GM10266 (cell line): Measurements from ENCODE around the gene EPG5.

Experiments used
- DNase-seq: peaks from one replicate; pipeline ENCODE4 v3.0.0; 2012; ENCODE audit errors: extremely low spot score
- TF ChIP-seq, protein P1 (sequence below): IDR thresholded peaks from 2 replicates; pipeline ENCODE4 v1.5.1; 2012; ENCODE audit warnings: mild to moderate bottlenecking, low read depth; ENCODE audit not compliant: control insufficient read depth, insufficient read depth; ENCODE audit errors: missing control alignments

EPG5 gene

DNA sequence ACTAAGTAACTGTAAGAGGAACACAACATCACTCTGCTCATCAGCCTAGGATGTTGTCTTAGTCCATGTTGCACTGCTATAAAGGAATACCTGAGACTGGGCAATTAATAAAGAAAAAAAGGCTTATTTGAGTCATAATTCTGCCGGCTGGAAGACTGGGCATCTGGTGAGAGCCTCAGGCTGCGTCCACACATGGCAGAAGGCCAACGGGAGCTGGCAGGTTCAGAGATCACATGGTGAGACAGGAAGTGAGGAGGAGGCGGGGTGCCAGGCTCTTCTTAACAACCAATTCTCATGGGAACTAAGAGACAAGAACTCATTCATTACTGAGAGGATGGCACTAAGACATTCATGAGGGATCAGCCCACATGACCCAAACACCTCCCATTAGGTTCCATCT lies 46.8 kb downstream of the EPG5 start:
- TF ChIP-seq, protein P1, sequence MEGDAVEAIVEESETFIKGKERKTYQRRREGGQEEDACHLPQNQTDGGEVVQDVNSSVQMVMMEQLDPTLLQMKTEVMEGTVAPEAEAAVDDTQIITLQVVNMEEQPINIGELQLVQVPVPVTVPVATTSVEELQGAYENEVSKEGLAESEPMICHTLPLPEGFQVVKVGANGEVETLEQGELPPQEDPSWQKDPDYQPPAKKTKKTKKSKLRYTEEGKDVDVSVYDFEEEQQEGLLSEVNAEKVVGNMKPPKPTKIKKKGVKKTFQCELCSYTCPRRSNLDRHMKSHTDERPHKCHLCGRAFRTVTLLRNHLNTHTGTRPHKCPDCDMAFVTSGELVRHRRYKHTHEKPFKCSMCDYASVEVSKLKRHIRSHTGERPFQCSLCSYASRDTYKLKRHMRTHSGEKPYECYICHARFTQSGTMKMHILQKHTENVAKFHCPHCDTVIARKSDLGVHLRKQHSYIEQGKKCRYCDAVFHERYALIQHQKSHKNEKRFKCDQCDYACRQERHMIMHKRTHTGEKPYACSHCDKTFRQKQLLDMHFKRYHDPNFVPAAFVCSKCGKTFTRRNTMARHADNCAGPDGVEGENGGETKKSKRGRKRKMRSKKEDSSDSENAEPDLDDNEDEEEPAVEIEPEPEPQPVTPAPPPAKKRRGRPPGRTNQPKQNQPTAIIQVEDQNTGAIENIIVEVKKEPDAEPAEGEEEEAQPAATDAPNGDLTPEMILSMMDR: no peak
- DNase-seq: no peak

DNA sequence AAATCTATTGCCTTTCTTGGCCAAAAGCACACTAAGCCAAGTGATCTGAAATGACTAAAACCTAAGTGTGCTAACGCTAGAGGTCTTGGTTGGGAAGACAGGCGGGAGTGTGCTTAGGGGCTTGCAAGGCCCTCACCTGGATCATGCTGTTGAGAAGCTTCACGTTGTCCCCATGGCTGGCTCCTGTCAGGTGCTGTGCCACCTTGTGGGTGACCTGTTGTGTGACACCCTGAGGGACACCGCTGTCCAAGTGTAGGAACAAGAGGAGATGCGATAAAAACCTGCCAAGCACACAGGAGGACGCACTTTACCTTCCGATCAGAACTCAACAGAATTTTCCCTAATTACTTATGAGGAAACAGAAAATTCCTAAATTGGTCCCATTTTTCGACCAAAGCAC lies 50.8 kb downstream of the EPG5 start:
- DNase-seq: no peak
- TF ChIP-seq, protein P1: peak; percentile 20

DNA sequence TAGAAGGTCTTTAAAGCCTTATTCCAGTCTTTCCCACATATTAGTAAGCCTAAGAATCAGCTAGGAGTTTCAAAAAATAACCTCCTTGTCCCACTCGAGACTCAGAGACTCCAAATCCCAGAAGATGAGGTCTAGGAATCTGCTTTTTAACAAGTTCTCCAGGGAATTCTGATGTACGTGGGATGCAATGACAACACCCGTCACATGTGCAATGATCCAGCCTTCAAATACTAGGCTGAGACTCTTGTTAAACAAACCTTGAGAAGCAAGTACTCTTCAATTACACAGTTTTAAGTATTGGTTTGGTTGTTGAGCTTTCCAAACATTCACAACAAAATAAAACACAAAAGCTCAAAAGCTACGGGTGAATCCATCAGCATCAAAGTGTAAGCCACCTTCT lies 53.9 kb downstream of the EPG5 start:
- TF ChIP-seq, protein P1: no peak
- no peak for DNase-seq

DNA sequence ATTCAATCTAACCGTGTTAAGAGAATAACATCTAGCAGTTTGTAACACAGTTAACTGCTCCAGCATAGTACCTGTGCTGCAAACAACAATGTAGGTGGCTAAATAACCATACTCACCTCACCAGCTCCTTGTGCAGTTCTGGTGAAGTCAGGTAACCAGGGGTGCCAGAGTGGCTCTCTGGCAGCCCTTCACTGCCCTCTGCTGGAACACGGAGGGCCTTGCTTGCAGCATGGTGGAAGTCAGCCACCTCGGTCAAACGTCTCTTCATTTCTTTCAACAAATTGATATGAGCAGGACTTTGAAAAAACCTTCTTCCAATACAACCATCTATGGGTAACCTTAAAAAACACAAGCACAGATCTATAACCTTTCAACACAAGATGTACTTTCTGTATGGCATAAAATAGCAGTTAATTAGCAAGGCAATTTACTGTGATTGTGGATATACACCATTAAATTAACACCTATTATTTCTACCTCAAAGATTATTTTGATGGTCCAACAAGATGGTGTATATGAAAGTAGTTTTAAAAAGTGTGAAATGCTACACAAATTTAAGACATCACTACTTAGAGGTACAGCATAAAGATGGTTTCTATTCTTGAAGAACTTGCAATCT lies 56.6 kb downstream of the EPG5 start:
- peak; percentile 56 for DNase-seq
- TF ChIP-seq, protein P1: peak; percentile 72

DNA sequence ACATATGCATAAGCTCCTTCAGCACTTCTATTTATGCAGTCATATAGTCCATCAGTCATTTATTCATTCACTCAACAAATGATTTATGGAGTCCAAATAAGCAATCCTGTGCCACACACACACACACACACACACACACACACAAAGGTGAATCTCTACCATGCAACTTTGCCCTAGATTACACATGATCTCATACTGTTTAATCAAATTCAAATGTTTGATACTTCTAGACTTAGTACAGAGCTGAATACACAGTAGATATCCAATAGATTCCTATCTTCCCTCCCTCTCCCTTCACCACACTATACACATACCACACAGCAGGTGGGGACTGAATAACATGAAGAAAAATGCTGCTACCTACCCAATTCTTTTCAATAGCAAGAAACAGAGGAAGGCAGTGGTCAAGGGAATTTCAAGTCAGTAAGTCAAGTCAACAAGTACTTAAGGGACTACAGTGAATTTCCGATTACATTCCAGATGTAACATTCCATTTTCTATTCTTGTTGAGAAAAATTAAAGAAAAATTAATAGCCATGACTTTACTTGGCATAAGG lies 65.4 kb downstream of the EPG5 start:
- TF ChIP-seq, protein P1: no peak
- no peak for DNase-seq

DNA sequence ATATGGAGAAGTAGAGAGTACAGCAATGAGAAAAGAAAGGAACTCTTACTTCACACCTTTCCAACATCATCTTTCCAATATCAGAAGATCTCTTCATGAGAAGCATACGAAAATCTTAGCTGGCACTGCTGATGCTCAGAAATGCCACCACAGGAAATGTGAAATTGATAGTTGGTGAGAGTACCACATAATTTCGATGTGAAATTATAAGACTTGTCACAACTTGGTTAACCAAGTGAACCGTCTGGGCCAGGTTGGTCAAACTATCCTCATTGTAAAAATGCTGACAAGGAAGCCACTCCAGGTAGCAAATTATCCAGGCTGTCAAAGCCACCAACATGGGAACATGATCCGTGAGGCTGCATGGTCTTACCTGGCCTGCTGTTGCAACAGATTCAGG lies 66.5 kb downstream of the EPG5 start:
- no peak for DNase-seq
- TF ChIP-seq, protein P1: no peak

DNA sequence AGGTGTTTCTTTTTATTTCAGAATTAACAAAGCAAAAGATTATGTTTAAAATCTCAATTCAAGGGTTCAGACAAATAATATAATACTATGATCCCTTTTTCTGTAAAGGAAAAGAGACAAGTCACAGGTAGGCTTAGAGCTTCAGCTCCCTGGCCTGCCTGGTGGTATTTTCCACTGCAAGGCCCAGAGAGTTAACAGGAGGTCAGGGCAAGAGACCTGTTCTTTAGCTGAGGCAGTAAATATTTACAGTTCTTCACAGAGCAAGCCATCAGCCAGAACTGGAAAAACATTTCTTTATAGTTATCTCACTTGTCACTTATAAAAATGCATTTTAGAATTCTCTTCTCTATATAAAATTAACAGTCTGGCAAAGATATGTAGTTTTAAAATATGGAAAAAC lies 70.1 kb downstream of the EPG5 start:
- TF ChIP-seq, protein P1: no peak
- DNase-seq: no peak
